ENCODE measurements around the gene SCUBE3. TPM values are rescaled to one million over a fixed set of nuclear protein-coding genes. Genes with fewer than 3 reads are reported as not detected.

Gene SCUBE3
- total and polyA plus RNA-seq, 2 of the 4 experiments (the other 2 are of a cell fraction) = 19.9 to 45.5 TPM

GRCh38 chr6:35260591-35261570, 47.1 kb downstream of the SCUBE3 start:
- dilution Hi-C loops (cut with HindIII; ENCODE audit: low sequenced_read_pairs, unreplicated experiment) = no loop called here
- no peak overlapping the region for H3K27ac ChIP-seq (ENCODE audit: insufficient read depth, low read length)
- TF ChIP-seq, protein P1, sequence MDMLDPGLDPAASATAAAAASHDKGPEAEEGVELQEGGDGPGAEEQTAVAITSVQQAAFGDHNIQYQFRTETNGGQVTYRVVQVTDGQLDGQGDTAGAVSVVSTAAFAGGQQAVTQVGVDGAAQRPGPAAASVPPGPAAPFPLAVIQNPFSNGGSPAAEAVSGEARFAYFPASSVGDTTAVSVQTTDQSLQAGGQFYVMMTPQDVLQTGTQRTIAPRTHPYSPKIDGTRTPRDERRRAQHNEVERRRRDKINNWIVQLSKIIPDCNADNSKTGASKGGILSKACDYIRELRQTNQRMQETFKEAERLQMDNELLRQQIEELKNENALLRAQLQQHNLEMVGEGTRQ (IDR thresholded peaks at IDR 0.05; ENCODE audit: low read depth, low read length) = no peak
- TF ChIP-seq, protein P2, sequence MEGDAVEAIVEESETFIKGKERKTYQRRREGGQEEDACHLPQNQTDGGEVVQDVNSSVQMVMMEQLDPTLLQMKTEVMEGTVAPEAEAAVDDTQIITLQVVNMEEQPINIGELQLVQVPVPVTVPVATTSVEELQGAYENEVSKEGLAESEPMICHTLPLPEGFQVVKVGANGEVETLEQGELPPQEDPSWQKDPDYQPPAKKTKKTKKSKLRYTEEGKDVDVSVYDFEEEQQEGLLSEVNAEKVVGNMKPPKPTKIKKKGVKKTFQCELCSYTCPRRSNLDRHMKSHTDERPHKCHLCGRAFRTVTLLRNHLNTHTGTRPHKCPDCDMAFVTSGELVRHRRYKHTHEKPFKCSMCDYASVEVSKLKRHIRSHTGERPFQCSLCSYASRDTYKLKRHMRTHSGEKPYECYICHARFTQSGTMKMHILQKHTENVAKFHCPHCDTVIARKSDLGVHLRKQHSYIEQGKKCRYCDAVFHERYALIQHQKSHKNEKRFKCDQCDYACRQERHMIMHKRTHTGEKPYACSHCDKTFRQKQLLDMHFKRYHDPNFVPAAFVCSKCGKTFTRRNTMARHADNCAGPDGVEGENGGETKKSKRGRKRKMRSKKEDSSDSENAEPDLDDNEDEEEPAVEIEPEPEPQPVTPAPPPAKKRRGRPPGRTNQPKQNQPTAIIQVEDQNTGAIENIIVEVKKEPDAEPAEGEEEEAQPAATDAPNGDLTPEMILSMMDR (conservative IDR thresholded peaks at IDR 0.05; ENCODE audit: low read depth, low read length) = no peak
- no peak for TF ChIP-seq MAFK (IDR thresholded peaks at IDR 0.05; ENCODE audit: low read depth, low read length)
- no peak for TF ChIP-seq RFX5 (IDR thresholded peaks at IDR 0.05; ENCODE audit: low read depth, low read length)
- no peak for TF ChIP-seq CHD1 (IDR thresholded peaks at IDR 0.05; ENCODE audit: low read depth, low read length)
- no peak for TF ChIP-seq FOS (IDR thresholded peaks at IDR 0.05; ENCODE audit: low read depth, low read length)
- TF ChIP-seq SMC3 (IDR thresholded peaks at IDR 0.05; ENCODE audit: low read depth, low read length) = no peak
- no peak for TF ChIP-seq BHLHE40 (IDR thresholded peaks at IDR 0.05; ENCODE audit: low read depth, low read length)
- TF ChIP-seq MAZ (IDR thresholded peaks at IDR 0.05; ENCODE audit: borderline replicate concordance, low read depth, low read length) = no peak
- TF ChIP-seq RCOR1 (IDR thresholded peaks at IDR 0.05; ENCODE audit: insufficient replicate concordance, low read length) = no peak
- no peak for TF ChIP-seq CEBPB (IDR thresholded peaks at IDR 0.05; ENCODE audit: low read depth, low read length)
- no peak for TF ChIP-seq MXI1 (IDR thresholded peaks at IDR 0.05; ENCODE audit: borderline replicate concordance, low read depth, low read length)
- no peak for TF ChIP-seq RAD21 (IDR thresholded peaks at IDR 0.05; ENCODE audit: low read length)
- no peak for TF ChIP-seq NFE2L2 (IDR thresholded peaks at IDR 0.05; ENCODE audit: low read depth, low read length)
- no peak for TF ChIP-seq POLR2A (IDR thresholded peaks at IDR 0.05; ENCODE audit: low read depth, low read length)

More at GRCh38 chr6:35260591-35261570, 47.1 kb downstream of the SCUBE3 start:
- Histone ChIP-seq H3K23ac (ENCODE audit: low read depth, low read length) (peak overlapping the region; percentile 69; the same call in 1 of the 2 replicates), H2BK120ac (ENCODE audit: low read depth, low read length) (no peak overlapping the region), H2AK5ac (ENCODE audit: low read depth, low read length) (peak overlapping the region; percentile 90), H4K91ac (ENCODE audit: insufficient read depth, low read depth, low read length) (peak overlapping the region; percentile 84; the same call in 1 of the 2 replicates), H3K4me1 (ENCODE audit: control insufficient read depth, insufficient read depth, low read length) (peaks cover 8% of the 10 kb centered on the region; the same call in 1 of the 2 replicates), H3K9me3 (ENCODE audit: control insufficient read depth, insufficient read depth, low read length) (no peaks in the 10 kb centered on the region), H2BK20ac (ENCODE audit: low read depth, low read length) (no peak overlapping the region), H3K4me2 (ENCODE audit: low read depth, low read length) (peak overlapping the region; percentile 96), H4K8ac (ENCODE audit: low read depth in 2 of 2, low read length in 2 of 2) (peak overlapping the region; percentile 87 to 92; a peak in 2 of 4 replicates), H3K36me3 (ENCODE audit: control insufficient read depth, insufficient read depth, low read length) (no peaks in the 10 kb centered on the region), H3K9me1 (ENCODE audit: insufficient read depth, low read length) (peaks cover 9% of the 10 kb centered on the region), H3K14ac (replicated peaks; ENCODE audit: low read depth, low read length) (peak overlapping the region; percentile 91; the same call in 1 of the 2 replicates), H3K4me3 (ENCODE audit: insufficient read depth, low read depth, low read length) (peak overlapping the region; percentile 64), H3K27me3 (ENCODE audit: control insufficient read depth, insufficient read depth, low read length) (no peaks in the 10 kb centered on the region), H3K4ac (ENCODE audit: low read depth, low read length) (peak overlapping the region; percentile 86; the same call in 1 of the 2 replicates), H2BK5ac (ENCODE audit: low read depth, low read length, poor library complexity, severe bottlenecking) (no peak overlapping the region), H4K5ac (ENCODE audit: low read depth, low read length) (no peak overlapping the region), H3K79me1 (ENCODE audit: low read depth in 1 of 2, low read length in 2 of 2) (peaks cover 31 to 50% of the 10 kb centered on the region in 2 experiments), H3K18ac (ENCODE audit: low read depth, low read length) (no peak overlapping the region), H2AK9ac (replicated peaks; ENCODE audit: low read depth, low read length, poor library complexity) (no peak overlapping the region), H2AFZ (replicated peaks; ENCODE audit: low read length, poor library complexity) (peak overlapping the region; percentile 99), H3K56ac (ENCODE audit: extremely low read depth, insufficient read depth, low read length) (no peak overlapping the region), H3K9ac (ENCODE audit: low read depth, low read length) (peak overlapping the region; percentile 51), H2BK15ac (ENCODE audit: low read depth, low read length) (0 out of 3 replicates have a peak overlapping the region, but pooled peaks have one; percentile 66), H4K20me1 (ENCODE audit: insufficient read depth, low read length) (no peaks in the 10 kb centered on the region)
- in situ Hi-C loops (cut with MboI; ENCODE audit: low sequenced_read_pairs) (no loop called here), intact Hi-C loops (cut with micrococcal nuclease) (no loop called here)
- no CpG with 5 or more reads among the region's 6 CpGs for WGBS, 2 experiments (ENCODE audit: extremely low coverage in 2 of 2, insufficient read length in 1 of 2)
- no peak for DNase-seq
- CTCF ChIA-PET = no interaction called here
- POLR2A ChIA-PET (ENCODE audit: unreplicated experiment) = no interaction called here
- ATAC-seq (ENCODE audit: low read depth) = no peak
- TSS peak; percentile 34 for BruUV-seq (replicated peaks)

Measured in IMR-90 (cell line).